HepG2 (cell line): ENCODE results near the gene PIGR. TPM values are rescaled to one million over a fixed set of nuclear protein-coding genes. Genes with fewer than 3 reads are reported as not detected.

Experiments
- ATAC-seq: fragments of 200-7000 bp; cut with Tn5 transposase; 3 replicates; pipeline ENCODE4 v1.9.1; 2020; ENCODE audit warnings: mild to moderate bottlenecking, moderate library complexity
- BruUV-seq: library from RNA; stranded (reverse); fragments of 400-500 nt; replicated peaks from 2 replicates; lab custom pipeline; 2021; lab: Mats Ljungman, UMichigan
- CTCF ChIA-PET: fragments of 300-600 bp; formaldehyde crosslinking; extraction: SDS; loops from one replicate; lab custom pipeline; 2021; ENCODE audit warnings: low total read pairs, inconsistent platforms, low intra/inter-chr PET ratio; lab: Yijun Ruan, JAX
- POLR2A ChIA-PET: fragments of 350-600 bp; sonication (Branson Sonifier 250); formaldehyde crosslinking; loops from one replicate; lab custom pipeline; 2020; ENCODE audit warnings: antibody characterized with exemption, inconsistent platforms; lab: Yijun Ruan, JAX
- DNase-seq: peaks from one replicate; pipeline ENCODE4 v3.0.0-alpha.2; 2015; ENCODE audit warnings: low spot score
- FAIRE-seq: peaks from 3 replicates; lab custom pipeline; 2011; peaks lifted over from hg19 to GRCh38; lab: Jason Lieb, UNC
- H2AFZ ChIP-seq: one replicate; pipeline ENCODE4 v1.6.1; 2011; ENCODE audit warnings: low read length, inconsistent platforms
- H3K27ac ChIP-seq: fragments of 300-600 bp; 3 replicates; pipeline ENCODE4 v1.8.0; 2011; ENCODE audit warnings: mixed run types, mild to moderate bottlenecking, mixed read lengths, low read length, inconsistent platforms; ENCODE audit not compliant: insufficient read depth; ENCODE audit errors: extremely low read length
- H3K27me3 ChIP-seq, 2 experiments: fragments of 200-600 bp in 1 of 2; 2 replicates in 1 of 2; 3 replicates in 1 of 2; pipeline versions ENCODE4 v1.6.0 to v1.8.0; 2011; ENCODE audit warnings: low read length in 2 of 2, mild to moderate bottlenecking in 2 of 2, moderate library complexity in 2 of 2, inconsistent platforms in 1 of 2; ENCODE audit not compliant: insufficient read depth in 2 of 2, control insufficient read depth in 1 of 2
- H3K36me3 ChIP-seq, 2 experiments: fragments of 200-600 bp in 1 of 2; replicated peaks in 1 of 2; 2 replicates in 1 of 2; 3 replicates in 1 of 2; pipeline versions ENCODE4 v1.5.1 to v1.8.0; 2011; ENCODE audit warnings: low read length in 2 of 2, inconsistent platforms in 1 of 2; ENCODE audit not compliant: insufficient read depth in 2 of 2, control insufficient read depth in 1 of 2
- H3K4me1 ChIP-seq: 2 replicates; pipeline ENCODE4 v1.5.1; 2012; ENCODE audit warnings: low read length, inconsistent platforms; ENCODE audit not compliant: insufficient read depth
- H3K4me2 ChIP-seq: 2 replicates; pipeline ENCODE4 v1.6.0; 2011; ENCODE audit warnings: low read depth, low read length, inconsistent platforms
- H3K4me3 ChIP-seq, 3 experiments: fragments of 200-600 bp in 1 of 3; sonication (generic), shearing (Covaris generic) in 1 of 3; replicated peaks in 1 of 3; 2 replicates each; pipeline ENCODE4 v1.5.1; 2011 to 2016; ENCODE audit warnings: low read length in 3 of 3, inconsistent platforms in 2 of 3, low read depth in 2 of 3, mild to moderate bottlenecking in 2 of 3, control low read depth in 1 of 3, mixed read lengths in 1 of 3; ENCODE audit not compliant: insufficient read depth in 1 of 3
- H3K79me2 ChIP-seq: one replicate; pipeline ENCODE4 v1.6.1; 2011; ENCODE audit warnings: low read length, inconsistent platforms; ENCODE audit not compliant: insufficient read depth
- H3K9ac ChIP-seq: 2 replicates; pipeline ENCODE4 v1.6.0; 2011; ENCODE audit warnings: mild to moderate bottlenecking, low read depth, low read length, inconsistent platforms; ENCODE audit not compliant: insufficient read depth
- H3K9me3 ChIP-seq: 2 replicates; pipeline ENCODE4 v1.5.1; 2012; ENCODE audit warnings: mild to moderate bottlenecking, low read length
- H4K20me1 ChIP-seq: 2 replicates; pipeline ENCODE4 v1.6.0; 2011; ENCODE audit warnings: inconsistent platforms, mild to moderate bottlenecking, low read length, moderate library complexity; ENCODE audit not compliant: insufficient read depth
- GFI1 ChIP-seq: sonication (generic); formaldehyde crosslinking; IDR thresholded peaks from 2 replicates; pipeline ENCODE4 v1.5.0; 2020; ENCODE audit warnings: missing genetic modification reagents, mild to moderate bottlenecking, borderline replicate concordance
- KAT8 ChIP-seq: IDR thresholded peaks from 2 replicates; pipeline ENCODE4 v1.6.1; 2016; ENCODE audit warnings: missing genetic modification reagents, missing compliant biosample characterization
- MAFF ChIP-seq: IDR thresholded peaks from 2 replicates; pipeline ENCODE4 v1.6.1; 2011; ENCODE audit warnings: low read depth, low read length, improper control_type of control experiment
- PHF20 ChIP-seq: sonication (generic); formaldehyde crosslinking; IDR thresholded peaks from 2 replicates; pipeline ENCODE4 v1.5.0; 2020; ENCODE audit warnings: mild to moderate bottlenecking, missing genetic modification reagents
- PHF21A ChIP-seq: sonication (generic); formaldehyde crosslinking; IDR thresholded peaks from 2 replicates; pipeline ENCODE4 v1.5.0; 2020; ENCODE audit warnings: mild to moderate bottlenecking, missing genetic modification reagents
- RBFOX2 ChIP-seq: fragments of 200-400 bp; formaldehyde crosslinking; IDR thresholded peaks from 2 replicates; pipeline ENCODE4 v1.6.1; 2017; ENCODE audit warnings: low read depth, mild to moderate bottlenecking, low read length
- SMAD1 ChIP-seq: sonication (generic); formaldehyde crosslinking; IDR thresholded peaks from 2 replicates; pipeline ENCODE4 v1.4.0; 2020; ENCODE audit warnings: missing genetic modification reagents, low read depth, mild to moderate bottlenecking, borderline replicate concordance
- SYNCRIP ChIP-seq: fragments of 200-400 bp; formaldehyde crosslinking; IDR thresholded peaks from 2 replicates; pipeline ENCODE4 v1.6.1; 2018; ENCODE audit warnings: mild to moderate bottlenecking, low read depth, low read length; ENCODE audit not compliant: insufficient read depth
- TEAD2 ChIP-seq: sonication (generic); formaldehyde crosslinking; IDR thresholded peaks from 2 replicates; pipeline ENCODE4 v1.9.0; 2021; ENCODE audit warnings: missing genetic modification reagents
- THAP7 ChIP-seq: sonication (generic); formaldehyde crosslinking; IDR thresholded peaks from 2 replicates; pipeline ENCODE4 v1.8.1; 2023; ENCODE audit warnings: mild to moderate bottlenecking, missing genetic modification reagents
- ZNF335 ChIP-seq: sonication (generic); formaldehyde crosslinking; IDR thresholded peaks from 2 replicates; pipeline ENCODE4 v1.4.0; 2020; ENCODE audit warnings: missing genetic modification reagents
- ZNF770 ChIP-seq: sonication (generic); formaldehyde crosslinking; IDR thresholded peaks from 2 replicates; pipeline ENCODE4 v1.5.0; 2020; ENCODE audit warnings: mild to moderate bottlenecking, missing genetic modification reagents
- WGBS: methylation state at CpG from one replicate; pipeline ENCODE4 v1.1.6; 2017; ENCODE audit warnings: low lambda C conversion rate; 5-methylcytosine and 5-hydroxymethylcytosine counted together
- in situ Hi-C: cut with HindIII; loops from 2 replicates; pipeline ENCODE4 v1.10.0; 2017; ENCODE audit warnings: low pct_unique_long_range_greater_than_20kb; ENCODE audit not compliant: extremely low pct_ligation_motif_present
- intact Hi-C: fragments of 100-400 bp; cut with micrococcal nuclease; formaldehyde crosslinking; loops from one replicate; pipeline ENCODE4 v1.10.0; 2022; ENCODE audit not compliant: unreplicated experiment
- polyA plus RNA-seq, 8 experiments: library from polyadenylated mRNA; depleted of rRNA in 3 of 8; stranded (reverse) in 7 of 8; unstranded in 1 of 8; fragments of >200 nt; fragmentation: Illumina TruSeq in 4 of 8; extraction: Trizol in 4 of 8; gene quantifications; 2 replicates each; pipeline versions ENCODE4 v1.2.1 to v1.2.3, GENCODE V29; 2011 to 2016; ENCODE audit warnings: low read depth in 4 of 8, missing spikeins in 1 of 8, mixed read lengths in 1 of 8; ENCODE audit not compliant: insufficient read depth in 1 of 8
- total RNA-seq, 5 experiments: library from RNA; depleted of rRNA; stranded (reverse); fragments of >200 nt; fragmentation: Illumina TruSeq; extraction: Trizol; gene quantifications; 2 replicates each; pipeline ENCODE4 v1.2.3, GENCODE V29; 2016; ENCODE audit warnings: low read depth in 1 of 5

Gene PIGR
- total and polyA plus RNA-seq, 2 of the 13 experiments (the other 11 are each of a cell fraction or from before 2014, with no cell fraction given): not detected

GRCh38 chr1:206939841-206940587 is 6.3 kb downstream of the PIGR start:
- Histone ChIP-seq H4K20me1 (no peaks in the 10 kb centered on the region), H3K4me2 (no peak overlapping the region), H3K79me2 (no peaks in the 10 kb centered on the region), H3K27me3 (peaks cover 2 to 6% of the 10 kb centered on the region in 2 experiments; a peak in 2 of 5 replicates), H3K9me3 (no peaks in the 10 kb centered on the region), H3K9ac (no peak overlapping the region), H3K4me3 (no peak overlapping the region), H3K36me3 (no peaks in the 10 kb centered on the region), H2AFZ (no peak overlapping the region), H3K4me1 (peaks cover 10% of the 10 kb centered on the region), H3K27ac (no peak overlapping the region)
- POLR2A ChIA-PET: no interaction called here
- CTCF ChIA-PET: interaction anchor here (1.3 kb wide), 1 partner anchor 43 kb away, joined by 3 read pairs; no protein-coding TSS in a partner anchor
- WGBS: 70% methylated on average over 9 of the region's 9 CpGs
- TF ChIP-seq ZNF770 (CRISPR knock-in tag) (no peak), RBFOX2 (no peak), MAFF (no peak), SYNCRIP (no peak), GFI1 (CRISPR knock-in tag) (no peak), SMAD1 (CRISPR knock-in tag) (no peak), TEAD2 (no peak), PHF20 (CRISPR knock-in tag) (no peak), ZNF335 (no peak), THAP7 (no peak), KAT8 (CRISPR knock-in tag) (no peak), PHF21A (CRISPR knock-in tag) (no peak)
- ATAC-seq: no peak
- intact Hi-C loops (no loop called here), in situ Hi-C loops (loop anchor here (10.0 kb wide), 1 partner anchor 135 kb away; no protein-coding TSS in a partner anchor)
- BruUV-seq: no TSS peak
- DNase-seq: no peak
- no peak for FAIRE-seq
